HEK293T (cell line): ENCODE measurements around the gene SORD.
"Not testable (repeated sequence)": the region's sequence is repeated elsewhere in the genome, so short reads cannot be mapped to it uniquely, and the experiment has no call there.

Experiments
- CTCF ChIA-PET: fragments of 350-600 bp; formaldehyde crosslinking; extraction: SDS; loops from one replicate; lab custom pipeline; 2021; ENCODE audit warnings: antibody characterized with exemption, inconsistent platforms; lab: Yijun Ruan, JAX
- POLR2A ChIA-PET: fragments of 350-600 bp; formaldehyde crosslinking; extraction: SDS; loops from one replicate; lab custom pipeline; 2020; ENCODE audit warnings: antibody characterized with exemption, inconsistent platforms; lab: Yijun Ruan, JAX
- DNase-seq: peaks from one replicate; pipeline ENCODE4 v3.0.0; 2012; ENCODE audit warnings: mixed read lengths; ENCODE audit errors: extremely low spot score
- ARNT ChIP-seq: fragments of 450-650 bp; IDR thresholded peaks from 2 replicates; pipeline ENCODE4 v1.6.1; 2017; ENCODE audit warnings: mild to moderate bottlenecking
- BHLHE40 ChIP-seq: fragments of 450-650 bp; IDR thresholded peaks from 2 replicates; pipeline ENCODE4 v1.6.1; 2016; ENCODE audit warnings: mild to moderate bottlenecking, moderate library complexity, borderline replicate concordance
- CTBP1 ChIP-seq: fragments of 450-650 bp; IDR thresholded peaks from 2 replicates; pipeline ENCODE4 v1.6.1; 2016; ENCODE audit warnings: borderline replicate concordance
- ELF4 ChIP-seq: fragments of 450-650 bp; IDR thresholded peaks from 2 replicates; pipeline ENCODE4 v1.6.1; 2017; ENCODE audit warnings: antibody characterized with exemption
- FOXA1 ChIP-seq: fragments of 450-650 bp; IDR thresholded peaks from 2 replicates; pipeline ENCODE4 v1.6.1; 2016; ENCODE audit warnings: mild to moderate bottlenecking
- FOXK2 ChIP-seq: fragments of 450-650 bp; IDR thresholded peaks from 2 replicates; pipeline ENCODE4 v1.6.1; 2016; ENCODE audit warnings: mild to moderate bottlenecking
- FOXM1 ChIP-seq: fragments of 450-650 bp; IDR thresholded peaks from 2 replicates; pipeline ENCODE4 v1.6.1; 2017; ENCODE audit warnings: mild to moderate bottlenecking, borderline replicate concordance
- HDGF ChIP-seq: fragments of 450-650 bp; IDR thresholded peaks from 2 replicates; pipeline ENCODE4 v1.6.1; 2017; ENCODE audit warnings: antibody characterized with exemption, borderline replicate concordance
- L3MBTL2 ChIP-seq: fragments of 450-650 bp; conservative IDR thresholded peaks from 2 replicates; pipeline ENCODE4 v1.6.1; 2016; ENCODE audit warnings: mild to moderate bottlenecking
- LEF1 ChIP-seq: fragments of 450-650 bp; IDR thresholded peaks from 2 replicates; pipeline ENCODE4 v1.6.1; 2017; ENCODE audit warnings: mild to moderate bottlenecking, borderline replicate concordance
- NFRKB ChIP-seq: fragments of 450-650 bp; IDR thresholded peaks from 2 replicates; pipeline ENCODE4 v1.6.1; 2016; ENCODE audit warnings: mild to moderate bottlenecking, moderate library complexity
- SP1 ChIP-seq: fragments of 450-650 bp; IDR thresholded peaks from 2 replicates; pipeline ENCODE4 v1.6.1; 2017
- SUZ12 ChIP-seq: fragments of 450-650 bp; IDR thresholded peaks from 2 replicates; pipeline ENCODE4 v1.6.1; 2016; ENCODE audit warnings: mild to moderate bottlenecking
- TARDBP ChIP-seq: fragments of 450-650 bp; IDR thresholded peaks from 2 replicates; pipeline ENCODE4 v1.6.1; 2016
- ZNF384 ChIP-seq: fragments of 450-650 bp; IDR thresholded peaks from 2 replicates; pipeline ENCODE4 v1.6.1; 2016
- TF ChIP-seq, protein P1 (sequence below): fragments of 450-650 bp; IDR thresholded peaks from 2 replicates; pipeline ENCODE4 v1.6.1; 2016

SORD gene

DNA sequence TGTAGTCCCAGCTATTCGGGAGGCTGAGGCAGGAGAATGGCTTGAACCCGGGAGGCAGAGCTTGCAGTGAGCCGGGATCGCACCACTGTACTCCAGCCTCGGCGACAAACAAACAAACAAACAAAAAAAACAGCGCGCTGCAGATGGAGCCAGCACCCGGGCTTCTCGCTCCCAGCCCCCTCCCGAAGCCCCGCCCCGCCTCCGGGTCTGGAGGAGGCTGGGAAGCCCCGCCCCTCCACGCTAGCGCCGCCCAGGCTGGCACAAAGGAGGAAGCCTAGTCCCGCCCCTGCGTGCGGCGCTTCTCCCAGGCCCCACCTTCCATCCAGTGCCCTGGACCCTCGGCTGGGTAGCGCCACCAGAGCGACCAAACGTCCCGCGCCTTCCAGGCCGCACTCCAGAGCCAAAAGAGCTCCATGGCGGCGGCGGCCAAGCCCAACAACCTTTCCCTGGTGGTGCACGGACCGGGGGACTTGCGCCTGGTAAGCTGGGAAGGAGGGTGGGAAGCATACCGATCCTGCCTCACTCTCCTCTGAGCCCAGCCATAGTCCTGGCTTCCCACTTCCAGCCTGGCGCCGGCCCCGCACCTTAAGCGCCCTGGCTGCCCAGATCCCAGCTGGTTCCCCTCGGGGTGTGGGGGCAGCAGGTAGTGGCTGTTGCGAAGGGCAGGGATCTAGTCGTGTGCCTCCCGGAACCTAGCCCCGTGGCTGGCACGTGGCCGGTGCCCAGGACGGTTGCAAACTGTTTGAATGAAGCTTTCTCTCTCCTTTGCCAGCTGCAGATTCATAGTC, at the start of gene SORD:
TSS of gene SORD (plus strand) at position 325 of the 788 bp plus-strand sequence. CDS start at position 414, 89 bp downstream.
- ChIA-PET CTCF (no interaction called here), POLR2A (interaction anchor here (0.7 to 1.2 kb wide), 2 partner anchors 43 to 296 kb away, joined by 3 to 4 read pairs; no protein-coding TSS in a partner anchor)
- peak; percentile 90 for DNase-seq
- TF ChIP-seq L3MBTL2 (peak; percentile 92), ARNT (no peak)

DNA sequence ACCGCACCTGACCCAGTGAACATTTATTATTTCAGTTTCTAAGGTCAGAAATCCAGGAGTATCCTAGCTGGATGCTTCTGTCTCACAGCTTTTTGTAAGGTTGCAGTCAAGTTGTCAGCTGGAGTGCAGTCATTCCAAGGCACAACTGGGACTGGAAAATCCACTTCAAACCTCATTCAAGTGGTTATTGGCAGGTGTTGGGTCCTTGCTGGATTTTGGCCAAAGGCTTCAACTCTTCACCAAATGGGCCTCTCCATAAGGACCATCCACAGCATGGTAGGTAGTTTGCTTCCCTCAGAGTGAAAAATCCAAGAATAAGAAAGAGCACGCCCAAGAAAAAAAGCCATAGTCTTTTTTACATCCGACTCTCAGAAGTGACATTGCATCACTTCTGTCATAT, 46.8 kb upstream of the SORD start:
- DNase-seq, CTCF ChIA-PET, POLR2A ChIA-PET: not testable (repeated sequence)

DNA sequence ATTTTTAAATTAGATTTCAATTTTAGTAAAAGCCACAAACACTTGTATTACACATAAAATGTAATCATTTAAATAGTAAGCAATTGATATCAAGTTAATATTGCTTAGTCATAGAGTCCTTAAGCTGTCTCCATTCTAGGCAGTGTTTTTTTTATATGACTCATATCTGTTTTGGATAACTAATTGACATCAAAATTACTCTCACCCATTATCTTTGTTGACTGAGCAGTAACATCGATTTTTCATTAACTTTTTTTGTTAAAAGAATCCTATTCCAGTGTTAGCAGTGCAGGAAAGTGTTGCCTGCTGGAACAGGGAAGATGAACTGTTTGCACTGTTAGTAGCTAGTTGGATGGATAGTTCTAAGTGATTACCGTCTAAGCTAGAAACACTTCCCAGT, 45.2 kb upstream of the SORD start:
- CTCF ChIA-PET, POLR2A ChIA-PET, DNase-seq: not testable (repeated sequence)

DNA sequence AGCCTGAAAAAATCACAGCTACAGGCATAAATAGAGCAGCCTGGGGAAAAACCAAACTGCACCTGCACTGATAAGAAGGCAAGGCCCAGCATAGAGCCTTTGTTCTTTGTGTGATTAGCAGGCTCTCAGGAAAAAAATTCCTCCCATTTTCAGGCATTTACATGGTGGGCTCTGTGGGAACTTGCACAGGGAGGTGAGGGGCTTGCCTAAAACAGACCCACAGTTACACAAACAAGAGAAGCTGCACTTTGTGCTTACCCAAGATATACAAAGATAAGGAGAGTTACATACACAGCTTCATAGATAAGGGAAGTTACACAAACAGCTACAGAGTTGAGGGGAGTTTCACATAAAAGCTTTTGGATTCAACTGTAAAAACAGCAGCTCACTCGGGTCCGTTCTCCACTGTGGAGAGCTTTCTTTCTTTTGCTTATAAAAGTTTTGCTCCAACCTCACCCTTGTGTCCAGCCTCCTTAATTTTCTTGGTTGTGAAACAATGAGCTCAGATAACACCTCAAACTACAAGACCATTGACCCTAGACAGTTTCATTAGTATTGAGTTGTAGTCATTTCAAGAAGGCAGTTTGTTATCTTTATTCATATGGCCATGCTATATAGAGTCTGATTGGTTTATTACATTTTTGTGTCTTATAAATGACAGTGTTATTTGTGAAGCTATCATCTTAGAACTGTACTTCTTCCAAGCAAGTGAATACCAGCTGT, 43.2 kb upstream of the SORD start:
- CTCF ChIA-PET: not testable (repeated sequence)

DNA sequence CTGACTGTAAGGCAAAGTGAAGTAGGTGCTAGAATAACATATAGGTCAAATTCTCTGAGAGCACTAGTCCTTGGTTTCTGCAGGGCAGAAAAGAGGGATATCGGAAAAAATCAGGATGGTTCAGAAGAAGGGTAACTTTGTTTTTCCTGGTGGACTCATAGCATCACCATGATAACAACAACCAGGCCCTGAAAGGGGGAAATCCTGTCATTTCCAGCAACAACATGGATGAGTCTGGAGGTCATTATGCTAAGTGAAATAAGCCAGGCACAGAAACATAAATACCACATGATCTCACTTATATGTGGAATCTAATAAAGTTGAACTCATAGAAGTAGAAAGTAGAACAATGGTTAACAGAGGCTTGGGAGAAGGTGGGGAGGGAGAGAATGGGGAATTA, 38.9 kb upstream of the SORD start:
- POLR2A ChIA-PET, DNase-seq, CTCF ChIA-PET: not testable (repeated sequence)

More for the DNA sequence above, 43.2 kb upstream of the SORD start:
- POLR2A ChIA-PET: interaction anchor here (1.6 kb wide), 1 partner anchor 44 kb away, joined by 4 read pairs; the partner anchor contains the start of gene SORD
- not testable (repeated sequence) for DNase-seq

DNA sequence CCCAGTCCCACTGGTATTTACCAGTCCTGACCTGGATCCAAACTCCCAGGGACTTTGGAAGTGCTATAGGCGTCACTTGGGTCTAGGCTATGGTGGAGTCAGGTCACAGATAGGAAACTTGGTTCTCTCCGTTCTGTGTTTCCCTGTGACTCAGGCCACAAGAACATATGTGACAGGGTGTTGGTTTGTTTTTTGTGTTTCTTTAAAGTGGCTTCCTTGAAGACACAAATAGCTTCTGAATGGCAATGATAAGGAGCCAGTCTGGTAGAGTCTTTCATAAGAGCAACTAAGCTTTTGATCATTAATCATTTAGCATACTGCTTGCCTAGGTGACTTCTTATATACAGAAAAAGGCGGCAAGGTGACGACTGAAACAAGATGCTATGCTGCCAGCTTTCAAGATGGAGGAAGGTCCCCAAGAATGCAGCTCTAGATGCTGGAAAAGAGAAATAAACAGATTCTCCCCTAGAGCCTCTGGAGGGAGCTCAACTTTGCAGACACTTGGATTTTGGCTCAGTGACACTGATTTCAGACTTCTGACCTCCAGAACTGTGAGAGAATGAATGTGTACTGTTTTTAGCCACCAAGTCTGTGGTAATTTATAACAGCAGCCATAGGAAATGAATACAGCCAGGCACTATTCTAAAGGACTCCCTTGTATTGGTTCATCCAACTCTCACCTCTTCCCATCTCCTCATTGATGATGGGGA, 36.5 kb upstream of the SORD start:
- DNase-seq, POLR2A ChIA-PET, CTCF ChIA-PET: not testable (repeated sequence)

DNA sequence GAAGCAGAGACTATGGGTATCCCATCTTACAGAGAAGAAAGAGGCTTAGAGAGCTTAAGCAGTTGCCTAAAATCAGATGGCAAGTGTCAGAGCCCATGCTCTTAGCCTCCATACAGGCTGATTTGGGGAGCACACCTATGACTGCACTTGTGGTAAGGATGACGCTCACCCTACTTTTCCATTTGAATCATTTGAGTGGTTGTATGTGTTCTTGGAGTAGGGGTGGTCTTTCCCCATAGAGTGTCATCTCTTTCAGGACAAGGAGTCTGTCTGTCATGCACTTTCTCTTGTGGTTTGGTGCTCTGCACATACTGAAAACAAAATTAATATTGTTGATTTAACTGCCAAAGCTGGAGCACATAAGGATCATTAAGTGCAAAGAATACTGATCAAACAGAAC, 35.3 kb upstream of the SORD start:
- CTCF ChIA-PET, DNase-seq, POLR2A ChIA-PET: not testable (repeated sequence)

DNA sequence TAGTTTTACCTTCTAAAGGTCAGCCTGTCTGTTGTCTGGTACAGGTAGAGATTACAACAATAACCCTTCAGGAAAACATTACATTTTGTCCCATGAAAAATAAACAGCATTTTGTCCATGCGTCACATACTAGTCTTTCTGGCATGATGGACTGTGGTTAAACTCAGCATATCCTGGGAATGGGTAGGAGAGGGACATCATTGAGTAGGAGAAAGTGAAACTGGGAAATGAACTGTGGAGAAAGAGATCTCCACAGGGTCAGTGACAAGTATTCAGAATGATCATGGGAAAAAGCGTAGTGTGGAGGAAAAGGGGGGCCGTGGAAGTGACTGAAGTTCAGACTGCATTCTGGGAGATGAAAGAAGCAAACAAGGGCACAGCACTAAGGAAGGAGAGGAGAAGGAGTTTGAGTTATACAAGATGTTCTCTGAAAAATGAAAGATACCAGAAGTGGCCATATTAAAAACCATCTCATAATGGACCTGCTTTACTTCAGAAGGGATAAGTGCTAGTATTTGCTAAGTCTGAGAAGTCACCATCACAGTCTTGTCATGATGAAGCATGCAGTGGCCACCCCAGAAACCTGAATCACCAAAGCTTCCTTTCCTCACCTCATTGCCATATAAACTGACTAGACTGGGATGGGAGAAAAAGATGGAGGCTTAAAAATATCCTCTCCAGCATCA, 34.7 kb upstream of the SORD start:
- DNase-seq, CTCF ChIA-PET, POLR2A ChIA-PET: not testable (repeated sequence)

DNA sequence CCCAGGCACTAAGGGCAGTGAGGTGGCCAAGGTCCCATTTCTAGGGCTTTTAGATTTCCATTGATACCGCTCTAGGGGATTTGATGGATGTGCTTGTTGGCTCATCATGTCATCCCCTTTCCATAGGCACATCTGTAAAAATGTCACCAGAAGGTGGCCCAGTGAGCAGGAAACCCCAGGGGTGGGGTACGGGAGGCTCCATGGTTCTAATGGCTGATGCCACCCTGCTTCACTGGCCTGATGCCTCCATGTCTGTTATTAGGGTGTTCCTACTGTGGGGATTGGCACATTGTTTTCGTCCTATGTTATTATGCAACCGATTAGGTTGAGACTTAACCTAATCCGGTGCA, 34.1 kb upstream of the SORD start:
- POLR2A ChIA-PET, DNase-seq, CTCF ChIA-PET: not testable (repeated sequence)

GRCh38 chr15:44997632-44998031, 25.4 kb upstream of the SORD start:
- POLR2A ChIA-PET, DNase-seq, CTCF ChIA-PET: not testable (repeated sequence)

DNA sequence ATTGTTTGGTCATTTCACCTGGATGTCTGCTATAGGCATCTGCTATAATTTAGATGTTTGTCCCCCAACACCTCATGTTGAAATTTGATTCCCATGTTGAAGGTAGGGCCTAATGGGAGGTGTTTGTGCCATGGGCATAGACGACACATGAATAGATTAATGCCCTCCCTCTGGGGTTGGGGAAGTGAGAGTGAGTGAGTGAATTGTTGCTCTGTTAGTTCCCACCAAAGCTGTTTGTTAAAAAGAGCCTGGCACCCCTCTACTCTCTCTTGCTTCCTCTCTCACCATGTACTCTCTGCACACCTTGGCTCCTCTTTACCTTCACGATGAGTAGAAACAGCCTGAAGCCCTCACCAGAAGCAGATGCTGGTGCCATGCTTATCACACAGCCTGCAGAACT, 23.9 kb upstream of the SORD start:
- ChIA-PET CTCF (no interaction called here), POLR2A (no interaction called here)
- TF ChIP-seq SUZ12 (no peak), FOXA1 (no peak), ELF4 (no peak), NFRKB (no peak), HDGF (no peak), ZNF384 (no peak), L3MBTL2 (no peak), ARNT (no peak), SP1 (no peak), BHLHE40 (no peak), FOXK2 (no peak), FOXM1 (no peak), TARDBP (no peak), LEF1 (no peak), CTBP1 (no peak)
- TF ChIP-seq, protein P1, sequence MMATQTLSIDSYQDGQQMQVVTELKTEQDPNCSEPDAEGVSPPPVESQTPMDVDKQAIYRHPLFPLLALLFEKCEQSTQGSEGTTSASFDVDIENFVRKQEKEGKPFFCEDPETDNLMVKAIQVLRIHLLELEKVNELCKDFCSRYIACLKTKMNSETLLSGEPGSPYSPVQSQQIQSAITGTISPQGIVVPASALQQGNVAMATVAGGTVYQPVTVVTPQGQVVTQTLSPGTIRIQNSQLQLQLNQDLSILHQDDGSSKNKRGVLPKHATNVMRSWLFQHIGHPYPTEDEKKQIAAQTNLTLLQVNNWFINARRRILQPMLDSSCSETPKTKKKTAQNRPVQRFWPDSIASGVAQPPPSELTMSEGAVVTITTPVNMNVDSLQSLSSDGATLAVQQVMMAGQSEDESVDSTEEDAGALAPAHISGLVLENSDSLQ: no peak
- no peak for DNase-seq

GRCh38 chr15:45001180-45001579, 21.8 kb upstream of the SORD start:
- DNase-seq, CTCF ChIA-PET, POLR2A ChIA-PET: not testable (repeated sequence)

DNA sequence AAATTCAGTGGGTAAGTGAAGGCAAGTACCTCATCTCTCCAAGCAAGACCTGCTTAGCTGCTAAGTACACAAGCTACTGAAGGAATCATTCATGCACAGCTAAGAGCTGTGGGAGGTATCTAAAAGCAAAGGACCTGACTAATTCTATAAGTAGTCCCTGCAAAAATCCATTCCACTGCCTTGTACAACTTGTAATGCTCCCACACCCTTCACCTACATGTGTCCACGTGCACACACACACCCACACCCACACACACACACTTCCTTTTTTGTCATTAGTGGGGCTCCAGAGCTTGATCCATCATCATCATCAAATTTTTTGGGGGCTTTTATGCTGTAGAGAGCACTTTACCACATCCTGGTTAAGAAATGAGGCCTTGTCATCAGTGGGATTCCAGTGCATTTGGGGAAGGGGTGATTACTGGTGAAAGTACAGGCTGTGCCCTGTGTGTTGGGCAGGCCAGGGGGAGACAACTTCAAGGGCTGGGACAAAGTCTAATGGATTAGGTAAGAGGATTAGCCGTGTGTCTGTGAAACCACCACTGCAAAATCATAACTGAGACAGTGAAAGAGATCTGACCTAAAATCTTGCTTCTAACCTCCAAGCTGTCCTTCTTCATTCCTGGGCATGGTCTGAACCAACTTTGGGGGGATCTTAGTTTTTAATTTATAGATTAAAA, 19.1 kb upstream of the SORD start:
- POLR2A ChIA-PET, CTCF ChIA-PET, DNase-seq: not testable (repeated sequence)
